ENCODE measurements around the gene ATXN3. TPM values are rescaled to one million over a fixed set of nuclear protein-coding genes. Genes with fewer than 3 reads are reported as not detected.

ATXN3 gene
- total RNA-seq, 1 donor from 2014 or later, result 29.0 TPM

DNA sequence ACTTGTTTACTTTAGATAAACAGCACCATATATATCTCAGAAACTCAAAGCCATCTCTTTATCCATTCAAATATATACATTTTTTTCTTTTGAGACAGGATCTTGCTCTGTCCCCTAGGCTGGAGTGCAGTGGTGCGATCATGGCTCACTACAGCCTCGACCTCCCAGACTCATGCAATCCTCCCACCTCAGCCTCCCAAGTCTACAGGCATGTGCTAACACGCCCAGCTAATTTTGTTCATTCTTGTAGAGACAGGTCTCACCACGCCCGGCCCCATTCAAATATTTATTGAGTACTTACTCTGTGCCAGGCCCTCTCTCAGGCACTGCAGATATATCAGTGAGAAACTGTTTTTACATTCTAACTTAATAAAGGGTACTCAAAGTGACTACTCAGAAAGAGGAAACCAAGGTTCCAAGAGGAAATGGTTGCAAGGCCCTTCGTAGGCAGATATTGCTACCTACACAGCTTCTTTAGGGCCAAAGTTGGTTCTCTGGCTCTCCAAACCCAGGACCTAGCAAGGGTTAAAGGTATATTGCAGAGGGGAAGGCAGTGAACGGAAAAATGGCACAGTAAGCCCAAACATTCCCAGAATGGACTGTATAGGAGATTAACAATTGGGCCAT, 2.9 kb downstream of the ATXN3 start:
- Histone ChIP-seq H3K4me3 (ENCODE audit: low read depth, low read length) (no peak overlapping the region), H3K27me3 (ENCODE audit: control insufficient read depth, insufficient read depth, low read length) (no peaks in the 10 kb centered on the region), H3K36me3 (ENCODE audit: control insufficient read depth, insufficient read depth, low read length) (no peaks in the 10 kb centered on the region)
- TF ChIP-seq, protein P1, sequence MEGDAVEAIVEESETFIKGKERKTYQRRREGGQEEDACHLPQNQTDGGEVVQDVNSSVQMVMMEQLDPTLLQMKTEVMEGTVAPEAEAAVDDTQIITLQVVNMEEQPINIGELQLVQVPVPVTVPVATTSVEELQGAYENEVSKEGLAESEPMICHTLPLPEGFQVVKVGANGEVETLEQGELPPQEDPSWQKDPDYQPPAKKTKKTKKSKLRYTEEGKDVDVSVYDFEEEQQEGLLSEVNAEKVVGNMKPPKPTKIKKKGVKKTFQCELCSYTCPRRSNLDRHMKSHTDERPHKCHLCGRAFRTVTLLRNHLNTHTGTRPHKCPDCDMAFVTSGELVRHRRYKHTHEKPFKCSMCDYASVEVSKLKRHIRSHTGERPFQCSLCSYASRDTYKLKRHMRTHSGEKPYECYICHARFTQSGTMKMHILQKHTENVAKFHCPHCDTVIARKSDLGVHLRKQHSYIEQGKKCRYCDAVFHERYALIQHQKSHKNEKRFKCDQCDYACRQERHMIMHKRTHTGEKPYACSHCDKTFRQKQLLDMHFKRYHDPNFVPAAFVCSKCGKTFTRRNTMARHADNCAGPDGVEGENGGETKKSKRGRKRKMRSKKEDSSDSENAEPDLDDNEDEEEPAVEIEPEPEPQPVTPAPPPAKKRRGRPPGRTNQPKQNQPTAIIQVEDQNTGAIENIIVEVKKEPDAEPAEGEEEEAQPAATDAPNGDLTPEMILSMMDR (IDR thresholded peaks at IDR 0.05; ENCODE audit: insufficient read depth, low read length, poor library complexity, severe bottlenecking), result no peak
- DNase-seq (ENCODE audit: low read depth), result no peak

DNA sequence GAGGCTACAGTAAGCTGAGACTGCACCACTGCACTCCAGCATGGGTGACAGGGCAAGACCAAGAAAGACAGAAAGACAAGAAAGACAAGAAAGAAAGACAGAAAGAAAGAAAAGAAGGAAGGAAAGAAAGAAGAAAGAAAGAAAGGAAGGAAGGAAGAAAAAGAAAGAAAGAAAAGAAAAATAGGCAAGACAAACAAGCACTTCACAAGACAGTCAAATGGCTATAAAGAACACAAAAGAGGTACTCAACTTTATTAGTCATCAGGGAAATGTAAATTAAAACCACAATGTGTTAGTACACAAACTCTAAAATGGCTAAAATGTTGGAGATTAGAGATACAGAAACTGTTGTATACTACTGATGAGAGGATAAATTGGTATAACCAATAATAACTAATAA, 6.6 kb downstream of the ATXN3 start:
- no peak for DNase-seq (ENCODE audit: low read depth)
- Histone ChIP-seq H3K4me3 (ENCODE audit: low read depth, low read length) (no peak overlapping the region), H3K36me3 (ENCODE audit: control insufficient read depth, insufficient read depth, low read length) (no peaks in the 10 kb centered on the region), H3K27me3 (ENCODE audit: control insufficient read depth, insufficient read depth, low read length) (no peaks in the 10 kb centered on the region)
- TF ChIP-seq, protein P1 (IDR thresholded peaks at IDR 0.05; ENCODE audit: insufficient read depth, low read length, poor library complexity, severe bottlenecking), result no peak

DNA sequence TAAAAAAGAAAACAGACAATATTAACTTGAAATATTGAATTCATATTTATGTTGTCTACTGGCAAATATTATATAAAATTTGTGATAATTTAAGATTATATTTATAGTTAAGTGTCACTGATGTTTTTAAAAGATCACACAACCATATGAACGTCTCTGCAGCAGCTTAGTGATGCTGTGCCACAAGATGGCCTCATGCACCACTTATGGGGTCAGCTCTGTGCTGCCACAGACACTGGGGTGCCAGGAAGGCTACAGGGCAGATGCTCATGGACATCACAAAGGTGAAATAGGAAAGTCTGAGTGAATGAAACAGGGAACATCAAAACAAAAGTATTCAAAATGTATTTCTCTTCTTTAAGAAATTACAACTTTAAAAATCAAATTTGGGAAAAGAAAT, 13.1 kb downstream of the ATXN3 start:
- TF ChIP-seq, protein P1 (IDR thresholded peaks at IDR 0.05; ENCODE audit: insufficient read depth, low read length, poor library complexity, severe bottlenecking), result no peak

DNA sequence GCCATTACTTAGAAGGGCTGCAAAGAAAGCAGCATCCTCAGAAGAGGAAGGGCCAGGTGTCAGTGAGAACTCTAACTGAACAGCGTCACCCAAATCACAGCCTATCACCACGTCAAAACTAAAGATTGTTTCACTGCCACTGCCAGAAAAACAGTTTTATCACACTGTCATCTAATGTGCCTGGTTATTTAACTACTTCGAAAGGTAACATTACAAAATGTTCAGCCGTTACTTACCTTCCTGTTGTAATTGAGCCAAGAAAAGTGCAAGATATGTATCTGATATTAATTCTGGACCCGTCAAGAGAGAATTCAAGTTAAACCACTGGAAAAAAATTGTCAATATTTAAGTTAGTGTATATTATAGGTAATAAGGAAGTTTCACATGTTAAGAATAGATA, 17.9 kb downstream of the ATXN3 start:
- H3K4me3 ChIP-seq (ENCODE audit: low read depth, low read length), result no peak overlapping the region
- H3K36me3 ChIP-seq (ENCODE audit: control insufficient read depth, insufficient read depth, low read length), result no peaks in the 10 kb centered on the region
- TF ChIP-seq, protein P1 (IDR thresholded peaks at IDR 0.05; ENCODE audit: insufficient read depth, low read length, poor library complexity, severe bottlenecking), result no peak
- no peak for DNase-seq (ENCODE audit: low read depth)
- no peaks in the 10 kb centered on the region for H3K27me3 ChIP-seq (ENCODE audit: control insufficient read depth, insufficient read depth, low read length)

More for the DNA sequence above, 13.1 kb downstream of the ATXN3 start:
- DNase-seq (ENCODE audit: low read depth), result no peak
- Histone ChIP-seq H3K36me3 (ENCODE audit: control insufficient read depth, insufficient read depth, low read length) (no peaks in the 10 kb centered on the region), H3K4me3 (ENCODE audit: low read depth, low read length) (no peak overlapping the region), H3K27me3 (ENCODE audit: control insufficient read depth, insufficient read depth, low read length) (no peaks in the 10 kb centered on the region)

DNA sequence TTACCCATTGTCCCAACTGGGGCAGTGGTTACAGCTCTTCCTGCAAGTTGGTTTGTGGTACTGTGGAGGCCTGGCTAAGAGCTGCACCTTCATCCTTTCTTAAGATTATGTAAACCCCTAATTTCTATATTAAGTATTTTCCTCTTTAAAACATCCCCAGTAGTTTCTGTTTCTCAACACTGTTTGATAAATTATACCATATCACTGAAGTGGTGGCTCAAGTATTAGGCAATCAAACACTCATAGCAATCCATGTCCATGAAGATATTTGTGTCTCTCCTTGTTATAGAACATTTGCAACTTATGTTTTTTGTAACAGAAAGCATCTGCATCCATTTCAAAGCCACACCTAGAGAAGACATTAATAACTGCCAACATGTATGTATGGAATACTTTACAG, 31.8 kb downstream of the ATXN3 start:
- no peaks in the 10 kb centered on the region for H3K27me3 ChIP-seq (ENCODE audit: control insufficient read depth, insufficient read depth, low read length)
- H3K36me3 ChIP-seq (ENCODE audit: control insufficient read depth, insufficient read depth, low read length), result no peaks in the 10 kb centered on the region
- no peak for DNase-seq (ENCODE audit: low read depth)
- TF ChIP-seq, protein P1 (IDR thresholded peaks at IDR 0.05; ENCODE audit: insufficient read depth, low read length, poor library complexity, severe bottlenecking), result no peak
- no peak overlapping the region for H3K4me3 ChIP-seq (ENCODE audit: low read depth, low read length)
